ENCODE measurements around the gene CABS1. TPM values are rescaled to one million over a fixed set of nuclear protein-coding genes. Genes with fewer than 3 reads are reported as not detected.

CABS1 gene
- total RNA-seq, 4 donors from 2014 or later, result not detected

- H3K27ac ChIP-seq (replicated peaks in 1 of 4), result no peak overlapping the region
- H3K27me3 ChIP-seq, result no peaks in the 10 kb centered on the region
- no peaks in the 10 kb centered on the region for H3K36me3 ChIP-seq
- intact Hi-C loops (cut with DNase I), result no loop called here
- TF ChIP-seq POLR2A (IDR thresholded peaks at IDR 0.05; ENCODE audit: low read depth), result no peak
- TF ChIP-seq EP300 (IDR thresholded peaks at IDR 0.05), result no peak
- no peak for TF ChIP-seq POLR2AphosphoS5 (IDR thresholded peaks at IDR 0.05)
- TF ChIP-seq, protein P1, sequence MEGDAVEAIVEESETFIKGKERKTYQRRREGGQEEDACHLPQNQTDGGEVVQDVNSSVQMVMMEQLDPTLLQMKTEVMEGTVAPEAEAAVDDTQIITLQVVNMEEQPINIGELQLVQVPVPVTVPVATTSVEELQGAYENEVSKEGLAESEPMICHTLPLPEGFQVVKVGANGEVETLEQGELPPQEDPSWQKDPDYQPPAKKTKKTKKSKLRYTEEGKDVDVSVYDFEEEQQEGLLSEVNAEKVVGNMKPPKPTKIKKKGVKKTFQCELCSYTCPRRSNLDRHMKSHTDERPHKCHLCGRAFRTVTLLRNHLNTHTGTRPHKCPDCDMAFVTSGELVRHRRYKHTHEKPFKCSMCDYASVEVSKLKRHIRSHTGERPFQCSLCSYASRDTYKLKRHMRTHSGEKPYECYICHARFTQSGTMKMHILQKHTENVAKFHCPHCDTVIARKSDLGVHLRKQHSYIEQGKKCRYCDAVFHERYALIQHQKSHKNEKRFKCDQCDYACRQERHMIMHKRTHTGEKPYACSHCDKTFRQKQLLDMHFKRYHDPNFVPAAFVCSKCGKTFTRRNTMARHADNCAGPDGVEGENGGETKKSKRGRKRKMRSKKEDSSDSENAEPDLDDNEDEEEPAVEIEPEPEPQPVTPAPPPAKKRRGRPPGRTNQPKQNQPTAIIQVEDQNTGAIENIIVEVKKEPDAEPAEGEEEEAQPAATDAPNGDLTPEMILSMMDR (IDR thresholded peaks at IDR 0.05), result no peak
- H3K9me3 ChIP-seq, result no peaks in the 10 kb centered on the region
- no peak overlapping the region for H3K4me3 ChIP-seq
- DNase-seq (ENCODE audit: extremely low spot score), result no peak
- H3K4me1 ChIP-seq, result no peaks in the 10 kb centered on the region
Measured at GRCh38 chr4:70313736-70314135, 21.0 kb upstream of the CABS1 start.

DNA sequence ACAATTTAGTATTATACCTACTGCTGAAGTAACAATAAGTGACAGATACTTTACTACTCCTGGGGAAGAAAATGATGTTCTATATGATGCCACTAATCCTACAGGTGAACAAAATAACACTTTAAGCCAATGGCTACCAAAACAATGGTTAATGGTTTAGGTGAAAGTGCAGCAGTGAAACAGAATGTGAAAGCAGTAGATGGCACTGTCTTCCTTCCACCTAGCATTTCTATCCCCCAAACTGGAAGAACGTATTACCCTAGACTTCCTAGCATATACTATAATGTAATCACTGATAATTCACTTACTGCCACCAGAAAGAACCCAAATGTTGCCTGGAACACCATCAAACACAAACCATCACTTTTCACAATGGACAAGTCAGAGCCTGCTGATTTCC, 18.9 kb upstream of the CABS1 start:
- Histone ChIP-seq H3K27ac (replicated peaks in 1 of 4) (no peak overlapping the region), H3K36me3 (no peaks in the 10 kb centered on the region), H3K4me3 (no peak overlapping the region), H3K9me3 (no peaks in the 10 kb centered on the region), H3K27me3 (no peaks in the 10 kb centered on the region), H3K4me1 (no peaks in the 10 kb centered on the region)
- 0% methylated on average over 1 of the region's 1 CpG for WGBS
- TF ChIP-seq POLR2A (IDR thresholded peaks at IDR 0.05; ENCODE audit: low read depth) (no peak), POLR2AphosphoS5 (IDR thresholded peaks at IDR 0.05) (no peak), EP300 (IDR thresholded peaks at IDR 0.05) (no peak)
- TF ChIP-seq, protein P1 (IDR thresholded peaks at IDR 0.05), result no peak
- intact Hi-C loops (cut with DNase I), result no loop called here
- DNase-seq (ENCODE audit: extremely low spot score), result no peak

GRCh38 chr4:70326052-70326451, 8.7 kb upstream of the CABS1 start:
- H3K36me3 ChIP-seq, result no peaks in the 10 kb centered on the region
- DNase-seq (ENCODE audit: extremely low spot score), result no peak
- TF ChIP-seq EP300 (IDR thresholded peaks at IDR 0.05), result no peak
- TF ChIP-seq POLR2AphosphoS5 (IDR thresholded peaks at IDR 0.05), result no peak
- no peak for TF ChIP-seq POLR2A (IDR thresholded peaks at IDR 0.05; ENCODE audit: low read depth)
- TF ChIP-seq, protein P1 (IDR thresholded peaks at IDR 0.05), result no peak
- H3K27ac ChIP-seq (replicated peaks in 1 of 4), result no peak overlapping the region
- H3K4me3 ChIP-seq, result no peak overlapping the region
- no peaks in the 10 kb centered on the region for H3K27me3 ChIP-seq
- H3K4me1 ChIP-seq, result no peaks in the 10 kb centered on the region
- H3K9me3 ChIP-seq, result no peaks in the 10 kb centered on the region
- intact Hi-C loops (cut with DNase I), result no loop called here
- 92% methylated on average over 2 of the region's 2 CpGs for WGBS

DNA sequence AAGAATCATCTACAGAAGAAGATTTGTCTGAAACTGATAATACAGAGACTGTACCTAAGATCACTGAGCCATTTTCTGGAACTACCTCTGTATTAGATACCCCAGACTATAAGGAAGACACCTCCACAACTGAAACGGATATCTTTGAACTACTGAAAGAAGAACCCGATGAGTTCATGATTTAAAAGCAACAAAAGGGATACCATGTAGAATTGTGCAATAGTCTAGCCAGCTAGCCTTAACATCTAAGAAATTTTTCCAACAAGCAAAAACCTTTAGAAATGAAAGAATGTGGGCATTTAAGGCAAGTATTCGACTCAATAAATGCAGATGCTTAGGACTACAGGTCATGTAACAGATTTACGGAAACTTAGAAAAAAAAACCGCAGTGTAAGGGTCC, 1.3 kb downstream of the CABS1 start:
- Histone ChIP-seq H3K4me1 (no peaks in the 10 kb centered on the region), H3K27me3 (no peaks in the 10 kb centered on the region), H3K27ac (replicated peaks in 1 of 4) (no peak overlapping the region), H3K9me3 (no peaks in the 10 kb centered on the region), H3K36me3 (no peaks in the 10 kb centered on the region), H3K4me3 (no peak overlapping the region)
- TF ChIP-seq POLR2AphosphoS5 (IDR thresholded peaks at IDR 0.05) (no peak), POLR2A (IDR thresholded peaks at IDR 0.05; ENCODE audit: low read depth) (no peak), EP300 (IDR thresholded peaks at IDR 0.05) (no peak)
- TF ChIP-seq, protein P1 (IDR thresholded peaks at IDR 0.05), result no peak
- WGBS, result 82% methylated on average over 5 of the region's 5 CpGs
- DNase-seq (ENCODE audit: extremely low spot score), result no peak
- intact Hi-C loops (cut with DNase I), result no loop called here

DNA sequence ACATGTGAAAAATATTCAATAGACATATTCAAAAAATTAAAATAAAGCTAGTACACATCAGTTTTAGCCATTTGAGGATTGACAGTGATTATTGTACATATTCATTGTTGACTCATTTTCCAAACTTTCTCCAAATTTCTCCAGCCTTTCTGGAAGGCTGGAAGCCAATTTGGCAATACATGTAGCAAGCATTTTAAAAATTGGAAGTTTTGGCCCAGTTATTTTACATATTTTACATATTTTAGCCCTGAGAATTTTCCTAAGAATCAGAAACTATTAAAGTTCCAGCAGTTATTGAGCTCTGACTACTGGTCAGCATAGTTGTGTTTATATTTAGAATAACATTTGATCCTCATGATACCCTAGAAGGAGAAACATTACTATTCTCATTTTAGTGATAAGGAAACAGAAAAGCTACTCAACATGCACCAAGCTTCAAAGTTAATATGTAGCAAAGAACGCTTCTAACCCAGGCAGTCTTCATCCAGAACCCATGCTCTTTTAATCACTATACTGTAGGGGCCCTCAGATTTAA, 3.2 kb downstream of the CABS1 start:
- 73% methylated on average over 1 of the region's 1 CpG for WGBS
- Histone ChIP-seq H3K9me3 (no peaks in the 10 kb centered on the region), H3K27ac (replicated peaks in 1 of 4) (no peak overlapping the region), H3K4me3 (no peak overlapping the region), H3K4me1 (no peaks in the 10 kb centered on the region), H3K27me3 (no peaks in the 10 kb centered on the region), H3K36me3 (no peaks in the 10 kb centered on the region)
- intact Hi-C loops (cut with DNase I), result no loop called here
- TF ChIP-seq POLR2AphosphoS5 (IDR thresholded peaks at IDR 0.05), result no peak
- TF ChIP-seq EP300 (IDR thresholded peaks at IDR 0.05), result no peak
- TF ChIP-seq, protein P1 (IDR thresholded peaks at IDR 0.05), result no peak
- no peak for DNase-seq (ENCODE audit: extremely low spot score)
